Right cardiac atrium (tissue), 5 donors: ENCODE results near the gene IGF2BP3. TPM values are rescaled to one million over a fixed set of nuclear protein-coding genes. Genes with fewer than 3 reads are reported as not detected.
A peak's percentile ranks its signal among the peaks of the same experiment; 100 is the strongest.

Experiments used
- ATAC-seq, 2 donors: fragments of 200-7000 bp; cut with Tn5 transposase; one replicate each; pipeline versions ENCODE4 v1.8.0 to v1.9.1; 2020; ENCODE audit warnings: moderate library complexity in 2 of 2, mild to moderate bottlenecking in 1 of 2
- DNase-seq, 3 donors: peaks; one replicate each; pipeline ENCODE4 v3.0.0-alpha.2; 2020
- H3K27ac ChIP-seq: one replicate; pipeline ENCODE4 v1.5.1; 2013; ENCODE audit warnings: mild to moderate bottlenecking, low read length, control low read depth, moderate library complexity
- H3K27me3 ChIP-seq: one replicate; pipeline ENCODE4 v1.6.1; 2013; ENCODE audit not compliant: control insufficient read depth, insufficient read depth
- H3K4me1 ChIP-seq: one replicate; pipeline ENCODE4 v1.6.1; 2013; ENCODE audit warnings: low read length; ENCODE audit not compliant: control insufficient read depth, insufficient read depth
- H3K4me3 ChIP-seq: one replicate; pipeline ENCODE4 v1.5.1; 2013; ENCODE audit warnings: low read length, control low read depth
- H3K9me3 ChIP-seq: one replicate; pipeline ENCODE4 v1.6.1; 2013; ENCODE audit warnings: low read length; ENCODE audit not compliant: control insufficient read depth
- WGBS: extraction: QIAGEN DNeasy Blood & Tissue Kit; methylation state at CpG from one replicate; pipeline ENCODE4 v1.1.7; 2013; 5-methylcytosine and 5-hydroxymethylcytosine counted together
- intact Hi-C, 4 donors: fragments of 100-400 bp; cut with DNase I; formaldehyde crosslinking; loops; one replicate each; pipeline versions ENCODE4 v1.11.0 to v1.14.0; 2022 to 2023
- polyA plus RNA-seq: library from polyadenylated mRNA; stranded (reverse); fragments of 200-250 nt; gene quantifications from one replicate; pipeline ENCODE4 v1.2.3, GENCODE V29; 2013
- total RNA-seq, 4 donors: library from RNA; stranded (reverse); fragmentation: NEBNext Ultra II Directional; extraction: Animal tissue kit (Norgen Biotek cat#: 25700); gene quantifications; one replicate each; pipeline ENCODE4 v1.2.1, GENCODE V29; 2021
- donor health status: healthy with polysubstance abuse.
- donor health status: DM: no; HTN: yes; CAD: no.
- donor health status: DM: no; HTN: no; CAD: no.
- donor health status: DM: no; HTN: yes; CAD: no; lungs with severe emphysema.
- donor health status: DM: yes; HTN: yes; CAD: no.

Gene IGF2BP3
- total and polyA plus RNA-seq, 5 donors = 0.02 to 0.22 (median 0.14) TPM; not detected in 2

DNA sequence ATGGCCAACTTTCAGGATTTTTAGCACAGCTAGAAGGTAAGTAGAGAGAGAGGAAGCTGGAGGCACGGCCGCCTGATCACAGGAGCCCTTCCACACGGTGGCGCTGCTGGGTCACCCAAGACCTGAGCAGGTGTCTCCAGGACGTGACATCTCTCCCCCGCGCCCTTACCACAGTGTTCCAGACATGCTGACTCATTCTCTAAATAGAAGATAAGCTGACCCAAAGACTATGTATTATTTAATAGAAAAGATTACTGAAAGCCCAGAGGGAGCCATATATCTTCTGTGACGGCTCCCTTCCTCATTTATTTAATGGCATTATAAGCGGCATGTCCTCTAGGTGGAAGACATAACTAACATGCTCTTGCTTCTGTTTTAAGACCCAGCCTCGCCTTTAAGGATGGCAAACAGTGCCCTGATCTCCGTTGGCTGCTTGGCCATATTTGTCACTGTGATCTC, 197.1 kb downstream of the IGF2BP3 start:
- intact Hi-C loops = loop anchor here in 1 of 4 donors (10.0 kb wide), 1 partner anchor 442 kb away; the partner anchor contains the start of gene STK31
- H3K27ac ChIP-seq = no peak overlapping the region

DNA sequence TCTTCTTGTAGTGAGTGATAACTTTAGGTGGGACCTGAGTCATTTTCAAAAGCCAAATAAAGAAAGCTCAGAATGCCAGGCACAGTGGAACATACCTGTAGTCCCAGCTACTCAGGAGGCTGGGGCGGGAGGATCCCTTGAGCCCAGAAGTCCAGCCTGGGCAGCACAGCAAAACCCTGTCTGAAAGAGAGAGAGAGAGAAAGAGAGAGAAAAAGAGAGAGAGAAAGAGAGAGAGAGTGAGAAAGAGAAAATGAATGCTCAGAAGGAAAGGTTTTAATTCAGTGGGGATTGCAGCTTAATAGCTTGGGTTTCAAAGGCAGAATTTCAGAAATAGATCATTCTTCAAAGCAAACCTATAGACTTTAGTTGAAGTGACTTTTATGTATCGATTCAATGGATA, 198.0 kb downstream of the IGF2BP3 start:
- intact Hi-C loops = loop anchor here in 1 of 4 donors (10.0 kb wide), 1 partner anchor 443 kb away; the partner anchor contains the start of gene STK31
- Histone ChIP-seq H3K9me3 (no peaks in the 10 kb centered on the region), H3K27ac (no peak overlapping the region), H3K4me3 (no peak overlapping the region), H3K4me1 (no peaks in the 10 kb centered on the region), H3K27me3 (no peaks in the 10 kb centered on the region)
- 94% methylated on average over 2 of the region's 2 CpGs for WGBS
- DNase-seq (no peak), ATAC-seq (no peak)

More for the DNA sequence above, 197.1 kb downstream of the IGF2BP3 start:
- Histone ChIP-seq H3K9me3 (no peaks in the 10 kb centered on the region), H3K4me1 (no peaks in the 10 kb centered on the region), H3K4me3 (no peak overlapping the region), H3K27me3 (no peaks in the 10 kb centered on the region)
- WGBS = 13% methylated on average over 11 of the region's 11 CpGs
- DNase-seq (peak; percentile 78 to 94 (median 90)), ATAC-seq (peak; percentile 85 to 92)

GRCh38 chr7:23268746-23269145, 201.5 kb downstream of the IGF2BP3 start:
- Histone ChIP-seq H3K4me3 (no peak overlapping the region), H3K9me3 (no peaks in the 10 kb centered on the region), H3K4me1 (no peaks in the 10 kb centered on the region), H3K27me3 (no peaks in the 10 kb centered on the region), H3K27ac (no peak overlapping the region)
- 82% methylated on average over 4 of the region's 4 CpGs for WGBS
- ATAC-seq (peak in 1 of 2 donors; percentile 40), DNase-seq (no peak)
- intact Hi-C loops = loop anchor here in 1 of 4 donors (10.0 kb wide), 1 partner anchor 84 kb away; the partner anchor contains the start of gene NUP42

- no peaks in the 10 kb centered on the region for H3K27me3 ChIP-seq
- 98% methylated on average over 2 of the region's 2 CpGs for WGBS
- DNase-seq = no peak
- H3K9me3 ChIP-seq = no peaks in the 10 kb centered on the region
- H3K27ac ChIP-seq = no peak overlapping the region
- H3K4me1 ChIP-seq = no peaks in the 10 kb centered on the region
- H3K4me3 ChIP-seq = no peak overlapping the region
- intact Hi-C loops = loop anchor here in 1 of 4 donors (10.0 kb wide), 1 partner anchor 83 kb away; the partner anchor contains the start of gene NUP42
- no peak for ATAC-seq
Observed at GRCh38 chr7:23268167-23268566, 202.1 kb downstream of the IGF2BP3 start.

GRCh38 chr7:23267357-23267756, 202.9 kb downstream of the IGF2BP3 start:
- ATAC-seq (no peak), DNase-seq (no peak)
- Histone ChIP-seq H3K27ac (no peak overlapping the region), H3K4me3 (no peak overlapping the region), H3K4me1 (no peaks in the 10 kb centered on the region), H3K27me3 (no peaks in the 10 kb centered on the region), H3K9me3 (no peaks in the 10 kb centered on the region)
- intact Hi-C loops = loop anchor here in 1 of 4 donors (10.0 kb wide), 1 partner anchor 83 kb away; the partner anchor contains the start of gene NUP42
- 88% methylated on average over 2 of the region's 2 CpGs for WGBS

- Histone ChIP-seq H3K4me1 (no peaks in the 10 kb centered on the region), H3K27me3 (no peaks in the 10 kb centered on the region), H3K9me3 (no peaks in the 10 kb centered on the region), H3K4me3 (no peak overlapping the region), H3K27ac (no peak overlapping the region)
- no peak for DNase-seq
- WGBS = 85% methylated on average over 2 of the region's 2 CpGs
- ATAC-seq = no peak
- intact Hi-C loops = loop anchor here in 1 of 4 donors (10.0 kb wide), 1 partner anchor 82 kb away; the partner anchor contains the start of gene NUP42
Observed at GRCh38 chr7:23266918-23267317, 203.4 kb downstream of the IGF2BP3 start.

GRCh38 chr7:23264916-23265458, 205.3 kb downstream of the IGF2BP3 start:
- Histone ChIP-seq H3K27me3 (no peaks in the 10 kb centered on the region), H3K27ac (no peak overlapping the region), H3K4me3 (no peak overlapping the region), H3K9me3 (no peaks in the 10 kb centered on the region), H3K4me1 (no peaks in the 10 kb centered on the region)
- no peak for ATAC-seq
- no peak for DNase-seq
- intact Hi-C loops = loop anchor here in 2 of 4 donors (5.0 to 10.0 kb wide), 2 partner anchors 78 to 80 kb away; partner anchors contain the start of gene NUP42 (in 1 of the 2)
- WGBS = 74% methylated on average over 7 of the region's 7 CpGs

DNA sequence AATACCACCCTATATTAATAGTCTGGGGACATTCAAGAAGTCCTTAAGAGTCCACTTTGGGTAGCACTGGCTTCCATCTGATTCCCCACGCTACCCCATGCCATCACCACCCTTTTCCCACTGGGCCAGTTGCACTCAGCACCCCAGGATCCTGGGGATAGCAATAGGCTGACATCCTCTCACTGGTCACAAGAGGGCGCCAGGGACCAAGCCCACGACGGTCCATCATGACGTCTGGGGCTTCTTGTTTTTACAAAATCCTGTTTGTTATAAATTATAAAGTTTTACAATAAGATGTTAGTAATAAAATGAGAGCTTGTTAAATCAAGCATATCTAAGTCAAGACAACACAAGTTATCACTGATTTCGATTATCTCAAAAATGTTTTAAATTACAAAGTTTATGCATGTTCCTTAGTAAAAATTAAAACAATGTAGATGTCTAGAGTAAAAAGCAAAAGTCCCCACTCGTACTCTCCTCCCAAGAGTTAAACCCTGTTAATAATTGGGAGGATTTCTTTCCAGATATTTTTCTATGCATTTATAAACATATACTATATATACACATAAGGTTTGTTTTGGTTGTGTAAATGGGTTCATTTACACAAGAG, 208.3 kb downstream of the IGF2BP3 start:
- WGBS = 9% methylated on average over 7 of the region's 7 CpGs
- ATAC-seq (peak; percentile 76 to 85), DNase-seq (peak; percentile 64 to 75 (median 75))
- H3K27ac ChIP-seq = no peak overlapping the region
- intact Hi-C loops = loop anchor here in 2 of 4 donors (5.0 to 10.0 kb wide), 2 partner anchors 75 to 77 kb away; partner anchors contain the start of gene NUP42 (in 1 of the 2)
- H3K4me3 ChIP-seq = no peak overlapping the region
- no peaks in the 10 kb centered on the region for H3K9me3 ChIP-seq
- no peaks in the 10 kb centered on the region for H3K27me3 ChIP-seq
- no peaks in the 10 kb centered on the region for H3K4me1 ChIP-seq

DNA sequence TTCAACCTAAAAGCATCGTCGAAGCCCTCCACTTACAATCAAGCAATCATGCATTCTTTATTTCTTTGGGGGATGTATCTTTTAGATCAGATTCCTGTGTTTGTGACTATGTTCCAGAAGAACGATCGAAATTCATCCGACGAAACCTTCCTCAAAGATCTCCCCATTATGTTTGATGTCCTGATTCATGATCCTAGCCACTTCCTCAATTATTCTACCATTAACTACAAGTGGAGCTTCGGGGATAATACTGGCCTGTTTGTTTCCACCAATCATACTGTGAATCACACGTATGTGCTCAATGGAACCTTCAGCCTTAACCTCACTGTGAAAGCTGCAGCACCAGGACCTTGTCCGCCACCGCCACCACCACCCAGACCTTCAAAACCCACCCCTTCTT, 209.9 kb downstream of the IGF2BP3 start:
- Histone ChIP-seq H3K27ac (no peak overlapping the region), H3K4me3 (no peak overlapping the region), H3K27me3 (no peaks in the 10 kb centered on the region), H3K4me1 (no peaks in the 10 kb centered on the region), H3K9me3 (no peaks in the 10 kb centered on the region)
- no peak for ATAC-seq
- 83% methylated on average over 10 of the region's 10 CpGs for WGBS
- DNase-seq = no peak
- intact Hi-C loops = loop anchor here in 2 of 4 donors (5.0 to 10.0 kb wide), 2 partner anchors 73 to 76 kb away; partner anchors contain the start of gene NUP42 (in 1 of the 2)
